Activated T-cell treated with anti-CD3 and anti-CD28 coated beads for 48 hours (primary cell): ENCODE results near the gene TSC2.

ENCODE experiments used
- DNase-seq: peaks from one replicate; pipeline ENCODE4 v3.0.0-alpha.2; 2020; ENCODE audit warnings: low read depth

The TSC2 gene

GRCh38 chr16:2043667-2044451 is 3.9 kb upstream of the TSC2 start:
- no peak for DNase-seq

DNA sequence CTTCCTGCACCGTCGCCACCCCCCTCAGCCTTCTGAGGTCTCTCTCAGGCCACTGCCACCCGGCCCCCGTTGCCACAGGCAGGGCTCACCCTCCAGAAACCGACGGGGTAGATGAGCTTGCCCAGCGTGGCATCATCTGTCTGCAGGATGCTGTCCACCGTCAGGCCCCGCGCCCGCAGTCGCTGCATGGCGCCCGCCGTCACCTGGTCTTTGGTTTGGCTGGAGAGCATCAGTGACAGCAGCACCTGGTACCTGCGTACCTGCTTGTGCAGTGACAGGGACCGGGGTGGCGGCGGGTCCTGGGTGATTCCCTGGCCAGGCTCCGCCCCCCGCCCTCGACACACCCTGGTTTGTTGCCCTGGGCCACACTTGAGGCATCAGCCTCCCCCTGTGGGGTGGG is 3.2 kb upstream of the TSC2 start:
- DNase-seq = no peak

GRCh38 chr16:2045965-2046892 is 1.6 kb upstream of the TSC2 start:
- no peak for DNase-seq

- no peak for DNase-seq
Measured at GRCh38 chr16:2046893-2047329, 874 bp upstream of the TSC2 start.

GRCh38 chr16:2048116-2048543 is 345 bp downstream of the TSC2 start:
- no peak for DNase-seq

- DNase-seq = no peak
Measured at GRCh38 chr16:2053211-2053610, 5.4 kb downstream of the TSC2 start.

DNA sequence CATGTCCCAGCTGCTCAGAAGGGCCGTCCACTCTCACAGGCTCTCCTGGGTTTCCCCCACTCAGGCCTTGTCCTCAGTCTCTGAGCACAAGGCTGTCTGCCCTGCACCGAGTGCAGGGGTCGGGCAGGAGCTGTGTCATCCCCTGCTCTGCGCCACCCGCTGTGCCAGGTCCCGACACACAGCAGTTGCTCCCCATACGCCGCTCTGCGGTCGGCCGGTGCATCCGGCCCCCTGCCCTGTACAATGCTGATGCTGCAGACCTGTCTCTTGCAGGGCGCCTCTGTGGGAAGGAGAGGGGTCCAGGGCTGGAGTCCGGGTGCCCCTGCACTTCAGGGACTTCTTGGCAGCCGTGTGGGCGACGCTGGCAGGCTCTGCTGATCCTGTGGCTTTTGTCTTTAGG is 6.1 kb downstream of the TSC2 start:
- DNase-seq = no peak

DNA sequence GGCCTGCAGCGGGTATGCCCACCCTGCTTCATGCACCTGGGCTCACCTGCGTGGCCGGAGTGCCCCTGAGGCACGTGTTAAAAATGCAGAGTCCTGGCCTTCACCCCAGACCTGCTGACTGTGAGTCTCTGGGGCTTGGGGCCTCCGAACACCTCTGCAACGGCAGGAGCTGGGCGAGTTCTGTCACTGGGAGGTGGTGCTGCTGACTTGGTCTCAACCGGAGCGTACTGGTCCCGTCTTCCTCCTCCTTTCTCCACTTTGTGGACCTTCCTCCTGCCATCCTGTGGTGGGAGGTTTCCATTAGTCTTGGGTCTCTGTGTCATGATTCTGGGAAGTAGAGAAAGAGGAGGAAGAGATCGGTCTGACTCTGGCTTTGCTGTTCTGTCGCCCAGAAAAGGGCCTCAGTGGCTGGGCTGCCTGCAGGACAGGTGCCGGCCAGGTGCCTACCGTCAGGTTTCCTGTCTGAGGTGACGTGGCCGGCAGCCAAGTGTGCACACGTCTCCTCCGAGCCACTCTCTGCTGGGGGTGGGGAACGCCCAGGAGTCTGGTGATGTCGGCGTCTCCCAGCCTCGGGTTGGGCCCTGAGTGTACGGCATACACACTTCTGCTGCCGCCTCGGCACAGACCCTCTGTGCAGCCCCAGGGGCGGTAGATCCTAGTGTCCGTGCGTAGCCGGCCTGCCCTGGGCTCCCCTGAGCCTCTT is 6.9 kb downstream of the TSC2 start:
- DNase-seq = no peak

DNA sequence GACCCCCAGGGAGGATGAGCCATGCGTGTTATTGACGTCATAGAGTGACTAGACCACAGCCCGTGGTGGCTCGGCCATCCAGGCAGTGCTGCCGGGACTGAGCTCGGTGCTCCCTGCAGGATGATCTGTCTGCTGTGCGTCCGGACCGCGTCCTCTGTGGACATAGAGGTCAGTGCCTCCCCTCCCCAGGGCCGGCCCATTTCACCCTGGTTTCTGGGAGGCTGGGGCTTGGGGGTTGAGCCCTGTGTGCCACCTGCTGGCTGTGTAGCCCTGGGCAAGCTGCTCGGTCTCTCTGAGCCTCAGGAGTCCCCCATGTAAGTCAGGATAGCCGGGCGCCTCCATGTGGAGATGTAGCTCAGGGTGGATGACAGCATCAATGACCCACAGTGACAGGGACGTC is 8.3 kb downstream of the TSC2 start:
- no peak for DNase-seq

GRCh38 chr16:2056681-2057407 is 9.1 kb downstream of the TSC2 start:
- no peak for DNase-seq

DNA sequence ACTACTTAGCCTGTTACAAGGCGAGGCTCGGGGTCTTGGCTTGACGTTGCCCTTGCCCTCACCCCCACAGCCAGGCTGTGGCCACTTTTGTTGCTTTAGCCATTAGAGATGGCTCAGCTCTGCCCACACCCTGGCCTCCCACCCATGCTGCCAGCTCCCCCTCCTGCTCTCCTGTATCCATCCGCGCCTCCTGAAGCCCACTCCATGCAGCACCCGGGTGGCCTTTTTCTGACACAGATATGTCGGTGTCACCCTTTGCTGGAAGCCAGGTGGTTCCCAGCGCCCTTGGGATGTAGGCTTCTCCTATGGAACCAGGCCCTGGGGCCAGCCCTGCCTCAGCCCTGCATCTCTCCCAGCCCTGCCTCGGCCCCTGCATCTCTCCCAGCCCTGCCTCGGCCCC is 9.7 kb downstream of the TSC2 start:
- no peak for DNase-seq

GRCh38 chr16:2058420-2058819 is 10.6 kb downstream of the TSC2 start:
- DNase-seq = no peak

- DNase-seq = no peak
Measured at GRCh38 chr16:2058872-2059271, 11.1 kb downstream of the TSC2 start.

DNA sequence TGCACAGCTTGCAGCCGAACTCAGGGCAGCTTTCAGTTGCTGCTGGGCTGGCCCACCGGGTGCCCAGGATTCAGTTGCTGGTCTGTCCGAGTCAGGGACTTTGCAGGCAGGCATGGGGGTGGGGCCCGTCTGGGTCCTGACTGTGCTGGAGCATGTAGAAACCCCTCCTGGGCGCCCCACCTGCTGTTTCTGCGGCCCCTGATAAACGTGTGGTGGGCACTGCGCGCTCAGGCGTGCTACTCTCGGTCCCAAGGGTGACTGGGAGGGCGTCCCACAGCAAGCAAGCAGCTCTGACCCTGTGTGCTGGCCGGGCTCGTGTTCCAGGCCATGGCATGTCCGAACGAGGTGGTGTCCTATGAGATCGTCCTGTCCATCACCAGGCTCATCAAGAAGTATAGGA is 12.6 kb downstream of the TSC2 start:
- no peak for DNase-seq

- DNase-seq = no peak
Measured at GRCh38 chr16:2061023-2061422, 13.2 kb downstream of the TSC2 start.

GRCh38 chr16:2061526-2061925 is 13.7 kb downstream of the TSC2 start:
- DNase-seq = no peak

- DNase-seq = no peak
Measured at GRCh38 chr16:2062801-2063200, 15.0 kb downstream of the TSC2 start.

GRCh38 chr16:2063861-2064260 is 16.1 kb downstream of the TSC2 start:
- DNase-seq = no peak

GRCh38 chr16:2064368-2064945 is 16.7 kb downstream of the TSC2 start:
- DNase-seq = no peak

DNA sequence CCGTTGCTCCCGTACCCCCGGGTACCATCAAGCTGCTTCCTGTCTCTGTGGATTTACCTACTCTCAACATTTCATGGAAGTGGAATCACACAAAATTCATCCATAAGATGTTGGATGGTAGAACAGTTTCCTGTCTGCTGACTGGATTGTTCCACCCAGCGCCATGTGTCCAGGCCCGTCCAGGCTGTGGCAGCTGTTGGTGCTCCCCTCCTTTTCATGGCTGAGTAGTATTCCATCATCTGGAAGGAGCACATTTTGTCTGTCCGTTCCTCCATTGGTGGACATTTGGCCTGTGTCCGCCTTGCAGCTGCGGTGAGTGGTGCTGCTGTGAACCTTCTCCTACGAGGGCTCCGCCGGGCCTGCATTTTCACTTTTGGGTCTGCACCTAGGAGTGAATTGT is 18.4 kb downstream of the TSC2 start:
- DNase-seq = no peak
